ENCODE data around the gene KRTAP5-8. TPM values are rescaled to one million over a fixed set of nuclear protein-coding genes. Genes with fewer than 3 reads are reported as not detected.
"Not testable (repeated sequence)": the region's sequence is repeated elsewhere in the genome, so short reads cannot be mapped to it uniquely, and the experiment has no call there.

KRTAP5-8 gene
- total RNA-seq, 2 experiments from 2014 or later: not detected

- Mint-ChIP-seq H3K4me3 (no peak overlapping the region), H3K36me3 (no peaks in the 10 kb centered on the region), H3K9me3 (no peaks in the 10 kb centered on the region), H3K27me3 (peaks cover 33% of the 10 kb centered on the region), H3K27ac (no peak overlapping the region), H3K4me1 (no peaks in the 10 kb centered on the region)
- POLR2A ChIA-PET: no interaction called here
- ATAC-seq (ENCODE audit: low read depth): no peak
- DNase-seq: no peak
Measured at GRCh38 chr11:71564430-71564829, 26.6 kb downstream of the KRTAP5-8 start.

DNA sequence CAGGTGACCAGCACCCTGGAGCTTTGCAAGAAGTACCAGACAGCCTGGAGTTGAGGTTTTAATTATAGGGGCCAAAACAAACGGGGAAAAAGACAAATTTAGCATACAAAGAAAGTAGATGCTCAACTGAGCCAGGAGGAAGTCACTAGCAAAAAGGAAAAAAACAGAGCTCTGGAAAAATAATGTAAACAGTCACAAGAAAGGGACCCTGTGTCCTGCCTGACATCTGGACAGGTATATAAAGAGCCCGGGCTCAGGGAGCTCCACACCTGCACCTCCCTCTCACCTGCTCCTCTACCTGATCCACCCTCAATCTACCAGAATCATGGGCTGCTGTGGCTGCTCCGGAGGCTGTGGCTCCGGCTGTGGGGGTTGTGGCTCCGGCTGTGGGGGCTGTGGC, 27.4 kb downstream of the KRTAP5-8 start, which contains the start of gene KRTAP5-10:
Gene KRTAP5-10, plus strand, starts transcription at position 301 of the 400 bp plus-strand sequence. Its CDS starts 25 bp downstream, at position 326.
- H3K9me3 Mint-ChIP-seq: no peaks in the 10 kb centered on the region
- ATAC-seq (ENCODE audit: low read depth) (no peak), DNase-seq (no peak)
- no peak within 1 kb of the TSS for H3K4me3 Mint-ChIP-seq
- peaks cover 28% of the 10 kb centered on the region for H3K27me3 Mint-ChIP-seq
- no peaks in the 10 kb centered on the region for H3K36me3 Mint-ChIP-seq
- H3K4me1 Mint-ChIP-seq: no peaks in the 10 kb centered on the region
- POLR2A ChIA-PET: no interaction called here
- H3K27ac Mint-ChIP-seq: no peak within 1 kb of the TSS

DNA sequence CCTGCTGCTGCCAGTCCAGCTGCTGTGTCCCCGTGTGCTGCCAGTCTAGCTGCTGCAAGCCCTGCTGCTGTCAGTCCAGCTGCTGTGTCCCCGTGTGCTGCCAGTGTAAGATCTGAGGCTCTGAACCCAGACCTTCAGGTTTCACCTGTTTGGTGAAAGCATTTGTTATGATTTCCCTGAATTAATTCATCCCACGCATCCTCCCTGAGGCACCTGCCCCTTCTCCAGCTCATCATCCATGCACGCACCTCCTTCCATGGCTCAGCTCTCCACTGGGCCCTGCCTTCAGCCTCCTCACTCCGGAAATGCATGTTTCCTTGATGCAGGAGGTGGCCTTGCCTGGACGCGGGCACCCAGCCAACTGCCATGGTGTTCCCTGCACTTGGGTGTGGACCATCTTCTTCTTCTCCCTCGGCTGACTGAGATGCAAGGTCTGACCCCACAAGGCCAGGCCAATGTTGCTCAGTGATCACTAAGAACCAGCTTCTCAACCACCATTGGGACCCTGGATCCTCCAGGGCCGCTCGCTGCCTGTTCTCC, 28.3 kb downstream of the KRTAP5-8 start:
- H3K27me3 Mint-ChIP-seq: peaks cover 22% of the 10 kb centered on the region
- H3K4me1 Mint-ChIP-seq: no peaks in the 10 kb centered on the region
- no peaks in the 10 kb centered on the region for H3K36me3 Mint-ChIP-seq
- POLR2A ChIA-PET: no interaction called here
- H3K4me3 Mint-ChIP-seq: no peak overlapping the region
- ATAC-seq (ENCODE audit: low read depth): no peak
- DNase-seq: no peak
- H3K9me3 Mint-ChIP-seq: no peaks in the 10 kb centered on the region
- H3K27ac Mint-ChIP-seq: no peak overlapping the region

GRCh38 chr11:71566626-71567599, 29.1 kb downstream of the KRTAP5-8 start:
- DNase-seq; H3K36me3 Mint-ChIP-seq; ATAC-seq (ENCODE audit: low read depth); POLR2A ChIA-PET; H3K9me3 Mint-ChIP-seq; H3K4me1 Mint-ChIP-seq; H3K27ac Mint-ChIP-seq; H3K4me3 Mint-ChIP-seq: not testable (repeated sequence)
- peaks cover 20% of the 10 kb centered on the region for H3K27me3 Mint-ChIP-seq

GRCh38 chr11:71567633-71568032, 29.8 kb downstream of the KRTAP5-8 start:
- H3K27ac Mint-ChIP-seq; POLR2A ChIA-PET; H3K36me3 Mint-ChIP-seq; DNase-seq; H3K4me1 Mint-ChIP-seq; ATAC-seq (ENCODE audit: low read depth); H3K9me3 Mint-ChIP-seq; H3K4me3 Mint-ChIP-seq: not testable (repeated sequence)
- peaks cover 16% of the 10 kb centered on the region for H3K27me3 Mint-ChIP-seq

- POLR2A ChIA-PET: no interaction called here
- H3K4me1 Mint-ChIP-seq: no peaks in the 10 kb centered on the region
- no peak overlapping the region for H3K4me3 Mint-ChIP-seq
- H3K9me3 Mint-ChIP-seq: no peaks in the 10 kb centered on the region
- no peaks in the 10 kb centered on the region for H3K36me3 Mint-ChIP-seq
- H3K27ac Mint-ChIP-seq: no peak overlapping the region
- no peak for DNase-seq
- ATAC-seq (ENCODE audit: low read depth): no peak
- peaks cover 8% of the 10 kb centered on the region for H3K27me3 Mint-ChIP-seq
Measured at GRCh38 chr11:71568704-71569349, 31.0 kb downstream of the KRTAP5-8 start.

DNA sequence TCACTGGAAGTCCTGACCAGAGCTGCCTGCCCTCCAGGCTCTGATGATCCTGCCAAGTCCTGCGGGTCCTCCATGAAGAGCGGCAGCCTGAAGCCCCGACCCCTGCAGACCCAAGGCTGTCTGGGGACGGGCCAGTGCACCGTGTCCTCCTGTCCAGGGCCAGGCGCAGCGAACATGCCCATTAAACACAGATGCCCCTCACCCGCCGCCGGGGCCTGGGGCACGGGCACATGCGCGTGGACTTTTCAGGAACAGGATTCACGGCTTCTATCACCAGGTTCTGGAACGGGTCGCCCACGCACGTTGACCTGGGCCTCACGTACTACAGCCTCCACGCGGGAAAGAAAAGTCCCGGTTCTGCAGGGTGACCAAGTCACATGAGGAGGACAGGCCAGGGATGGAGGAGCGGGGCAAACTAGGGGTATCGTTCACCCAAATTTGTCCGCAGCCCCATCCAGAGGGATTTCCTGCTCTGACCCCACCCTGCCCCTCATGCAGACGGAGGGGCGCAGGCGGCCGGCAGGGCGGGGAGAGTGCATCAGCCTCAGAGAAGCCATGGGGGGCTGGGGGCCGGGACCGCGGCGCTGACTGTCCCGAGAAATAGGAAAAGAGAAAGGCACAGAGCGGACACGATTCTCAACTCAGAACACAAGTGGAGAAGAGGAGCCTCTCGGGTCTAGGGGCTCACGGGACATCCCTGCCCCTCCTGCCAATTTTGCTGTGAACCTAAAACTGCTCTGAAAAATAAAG, 33.5 kb downstream of the KRTAP5-8 start:
- POLR2A ChIA-PET; DNase-seq; ATAC-seq (ENCODE audit: low read depth); H3K4me1 Mint-ChIP-seq; H3K36me3 Mint-ChIP-seq; H3K9me3 Mint-ChIP-seq; H3K27me3 Mint-ChIP-seq; H3K4me3 Mint-ChIP-seq; H3K27ac Mint-ChIP-seq: not testable (repeated sequence)

DNA sequence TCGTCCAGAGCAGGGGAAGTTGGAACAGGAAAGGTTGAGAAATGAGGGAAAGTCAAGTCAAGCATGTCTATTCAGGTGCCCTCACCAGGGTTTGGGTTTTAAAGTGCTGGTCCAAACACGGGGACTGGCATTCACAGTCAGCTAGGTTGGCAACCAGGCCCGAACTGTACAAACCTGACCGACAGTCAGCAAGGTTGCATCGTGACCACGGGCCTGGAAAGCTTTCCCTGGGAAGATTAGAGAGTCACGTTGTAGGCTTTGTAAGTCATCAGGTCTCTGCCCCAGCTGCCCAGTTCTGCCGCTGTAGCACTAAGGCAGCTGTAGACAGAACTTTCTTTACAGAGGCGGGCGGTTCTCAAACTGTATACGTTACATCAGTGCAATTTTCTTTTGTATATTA, 35.0 kb downstream of the KRTAP5-8 start:
- peaks cover 2% of the 10 kb centered on the region for H3K27me3 Mint-ChIP-seq
- H3K4me3 Mint-ChIP-seq: no peak overlapping the region
- no peaks in the 10 kb centered on the region for H3K9me3 Mint-ChIP-seq
- ATAC-seq (ENCODE audit: low read depth) (no peak), DNase-seq (no peak)
- H3K36me3 Mint-ChIP-seq: no peaks in the 10 kb centered on the region
- no peaks in the 10 kb centered on the region for H3K4me1 Mint-ChIP-seq
- POLR2A ChIA-PET: no interaction called here
- no peak overlapping the region for H3K27ac Mint-ChIP-seq

- H3K4me1 Mint-ChIP-seq: no peaks in the 10 kb centered on the region
- POLR2A ChIA-PET: no interaction called here
- H3K27ac Mint-ChIP-seq: no peak overlapping the region
Measured at GRCh38 chr11:71574418-71574817, 36.6 kb downstream of the KRTAP5-8 start.

GRCh38 chr11:71575723-71576424, 38.0 kb downstream of the KRTAP5-8 start:
- Mint-ChIP-seq H3K4me1 (peaks cover 3% of the 10 kb centered on the region), H3K9me3 (no peaks in the 10 kb centered on the region), H3K36me3 (no peaks in the 10 kb centered on the region), H3K4me3 (no peak overlapping the region), H3K27ac (no peak overlapping the region), H3K27me3 (peaks cover 4% of the 10 kb centered on the region)
- DNase-seq (no peak), ATAC-seq (ENCODE audit: low read depth) (no peak)
- POLR2A ChIA-PET: no interaction called here

More at GRCh38 chr11:71574418-71574817, 36.6 kb downstream of the KRTAP5-8 start:
- no peaks in the 10 kb centered on the region for H3K9me3 Mint-ChIP-seq
- H3K4me3 Mint-ChIP-seq: no peak overlapping the region
- no peaks in the 10 kb centered on the region for H3K36me3 Mint-ChIP-seq
- H3K27me3 Mint-ChIP-seq: peaks cover 2% of the 10 kb centered on the region
- ATAC-seq (ENCODE audit: low read depth): no peak
- no peak for DNase-seq

DNA sequence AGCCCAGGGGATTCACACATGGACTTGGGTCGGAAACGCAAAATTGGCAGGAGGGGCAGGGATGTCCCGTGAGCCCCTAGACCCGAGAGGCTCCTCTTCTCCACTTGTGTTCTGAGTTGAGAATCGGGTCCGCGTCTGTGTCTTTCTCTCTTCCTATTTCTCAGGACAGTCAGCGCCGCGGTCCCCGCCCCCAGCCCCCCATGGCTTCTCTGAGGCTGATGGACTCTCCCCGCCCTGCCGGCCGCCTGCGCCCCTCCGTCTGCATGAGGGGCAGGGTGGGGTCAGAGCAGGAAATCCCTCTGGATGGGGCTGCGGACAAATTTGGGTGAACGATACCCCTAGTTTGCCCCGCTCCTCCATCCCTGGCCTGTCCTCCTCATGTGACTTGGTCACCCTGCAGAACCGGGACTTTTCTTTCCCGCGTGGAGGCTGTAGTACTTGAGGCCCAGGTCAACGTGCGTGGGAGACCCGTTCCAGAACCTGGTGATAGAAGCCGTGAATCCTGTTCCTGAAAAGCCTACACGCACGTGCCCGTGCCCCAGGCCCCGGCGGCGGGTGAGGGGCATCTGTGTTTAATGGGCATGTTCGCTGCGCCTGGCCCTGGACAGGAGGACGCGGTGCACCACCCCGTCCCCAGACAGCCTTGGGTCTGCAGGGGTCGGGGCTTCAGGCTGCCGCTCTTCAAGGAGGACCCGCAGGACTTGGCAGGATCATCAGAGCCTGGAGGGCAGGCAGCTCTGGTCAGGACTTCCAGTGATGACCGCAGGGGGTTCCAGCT, 39.1 kb downstream of the KRTAP5-8 start:
- H3K4me1 Mint-ChIP-seq; H3K27me3 Mint-ChIP-seq; POLR2A ChIA-PET; H3K27ac Mint-ChIP-seq; H3K36me3 Mint-ChIP-seq; DNase-seq; H3K9me3 Mint-ChIP-seq; H3K4me3 Mint-ChIP-seq; ATAC-seq (ENCODE audit: low read depth): not testable (repeated sequence)

DNA sequence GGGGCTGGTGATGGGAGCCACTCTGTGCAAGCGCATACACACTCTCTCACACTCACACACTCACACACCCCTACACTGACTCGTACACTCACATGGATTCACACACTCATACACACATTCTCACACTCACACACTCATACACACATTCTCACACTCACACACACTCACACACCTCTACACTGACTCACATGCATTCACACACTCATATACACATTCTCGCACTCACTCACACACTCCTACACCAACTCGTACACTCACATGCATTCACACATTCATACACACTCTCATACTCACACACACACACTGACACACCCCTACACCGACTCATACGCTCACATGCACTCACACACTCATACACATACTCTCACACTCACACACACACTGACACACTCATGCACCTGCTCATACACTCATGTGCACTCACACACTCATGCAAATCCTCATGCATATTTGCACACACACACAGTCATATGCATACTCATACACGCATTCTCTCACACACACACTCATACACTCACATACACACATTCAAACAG, 39.7 kb downstream of the KRTAP5-8 start:
- Mint-ChIP-seq H3K9me3 (no peaks in the 10 kb centered on the region), H3K27me3 (peaks cover 9% of the 10 kb centered on the region), H3K36me3 (no peaks in the 10 kb centered on the region), H3K27ac (no peak overlapping the region), H3K4me3 (no peak overlapping the region), H3K4me1 (peaks cover 3% of the 10 kb centered on the region)
- POLR2A ChIA-PET: no interaction called here
- no peak for DNase-seq
- no peak for ATAC-seq (ENCODE audit: low read depth)
